NCI-H146 (cell line): ENCODE measurements around the gene TBCD.

Source experiments
- DNase-seq: peaks from one replicate; lab custom pipeline; 2025; lab: John Stamatoyannopoulos, UW

Gene TBCD

GRCh38 chr17:82791532-82791931 is 39.7 kb downstream of the TBCD start:
- no peak for DNase-seq

- DNase-seq, result no peak
Measured at GRCh38 chr17:82793974-82794630, 42.2 kb downstream of the TBCD start.

- DNase-seq, result no peak
Measured at GRCh38 chr17:82794781-82795482, 43.1 kb downstream of the TBCD start.

GRCh38 chr17:82795615-82796014 is 43.8 kb downstream of the TBCD start:
- DNase-seq, result no peak

GRCh38 chr17:82797061-82797460 is 45.2 kb downstream of the TBCD start:
- no peak for DNase-seq

GRCh38 chr17:82798752-82799151 is 46.9 kb downstream of the TBCD start:
- DNase-seq, result no peak

GRCh38 chr17:82799591-82799990 is 47.7 kb downstream of the TBCD start:
- DNase-seq, result no peak

- DNase-seq, result no peak
Measured at GRCh38 chr17:82800885-82801284, 49.0 kb downstream of the TBCD start.

- DNase-seq, result no peak
Measured at GRCh38 chr17:82801377-82801970, 49.6 kb downstream of the TBCD start.

GRCh38 chr17:82802075-82802780 is 50.4 kb downstream of the TBCD start:
- no peak for DNase-seq

GRCh38 chr17:82803185-82803584 is 51.3 kb downstream of the TBCD start:
- DNase-seq, result no peak

- no peak for DNase-seq
Measured at GRCh38 chr17:82803606-82804005, 51.7 kb downstream of the TBCD start.

- DNase-seq, result no peak
Measured at GRCh38 chr17:82804442-82805191, 52.8 kb downstream of the TBCD start.

- DNase-seq, result no peak
Measured at GRCh38 chr17:82805254-82805653, 53.4 kb downstream of the TBCD start.

- no peak for DNase-seq
Measured at GRCh38 chr17:82805823-82806222, 54.0 kb downstream of the TBCD start.

- DNase-seq, result no peak
Measured at GRCh38 chr17:82806645-82807044, 54.8 kb downstream of the TBCD start.

GRCh38 chr17:82807101-82807500 is 55.2 kb downstream of the TBCD start:
- DNase-seq, result no peak

GRCh38 chr17:82807562-82807961 is 55.7 kb downstream of the TBCD start:
- no peak for DNase-seq

GRCh38 chr17:82808006-82808405 is 56.1 kb downstream of the TBCD start:
- DNase-seq, result no peak

GRCh38 chr17:82808921-82809905 is 57.3 kb downstream of the TBCD start:
- DNase-seq, result no peak
